ENCODE data around the gene SERPINB13. TPM values are rescaled to one million over a fixed set of nuclear protein-coding genes. Genes with fewer than 3 reads are reported as not detected.
A peak's percentile ranks its signal among the peaks of the same experiment; 100 is the strongest.

Gene SERPINB13, protein sequence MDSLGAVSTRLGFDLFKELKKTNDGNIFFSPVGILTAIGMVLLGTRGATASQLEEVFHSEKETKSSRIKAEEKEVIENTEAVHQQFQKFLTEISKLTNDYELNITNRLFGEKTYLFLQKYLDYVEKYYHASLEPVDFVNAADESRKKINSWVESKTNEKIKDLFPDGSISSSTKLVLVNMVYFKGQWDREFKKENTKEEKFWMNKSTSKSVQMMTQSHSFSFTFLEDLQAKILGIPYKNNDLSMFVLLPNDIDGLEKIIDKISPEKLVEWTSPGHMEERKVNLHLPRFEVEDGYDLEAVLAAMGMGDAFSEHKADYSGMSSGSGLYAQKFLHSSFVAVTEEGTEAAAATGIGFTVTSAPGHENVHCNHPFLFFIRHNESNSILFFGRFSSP
- not detected in 2 replicates for total RNA-seq (2014; rRNA removed; shearing (Covaris generic))
- not detected in 2 replicates for polyA plus RNA-seq (2015; cell fraction: cytosol; rRNA removed)
- not detected in 2 replicates for polyA plus RNA-seq (2015; cell fraction: nucleus; rRNA removed)

DNA sequence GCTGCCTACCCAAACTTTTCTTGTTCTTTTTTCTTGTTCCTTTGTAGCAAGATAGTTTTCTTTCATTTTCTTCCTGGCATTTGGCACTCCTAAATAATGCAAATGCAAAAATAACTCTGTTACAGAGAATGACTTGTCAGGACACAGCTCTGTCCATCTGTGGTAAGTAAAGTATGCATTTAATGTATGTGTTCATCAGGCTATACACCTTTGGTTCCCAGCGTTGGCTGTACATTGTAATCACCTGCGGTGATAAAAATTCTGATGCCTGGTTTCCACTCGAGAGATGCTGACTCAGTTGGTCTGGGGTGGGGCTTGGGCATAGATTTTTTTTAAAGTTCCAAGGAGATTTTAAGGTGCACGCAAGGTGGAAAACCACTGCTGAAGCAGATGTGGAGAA, at the start of gene SERPINB13:
Gene SERPINB13, plus strand, starts transcription at position 378 of the 400 bp plus-strand sequence. CDS start 1,325 bp downstream, outside the sequence.
- DNase-seq (ENCODE audit: low read depth): no peak

DNA sequence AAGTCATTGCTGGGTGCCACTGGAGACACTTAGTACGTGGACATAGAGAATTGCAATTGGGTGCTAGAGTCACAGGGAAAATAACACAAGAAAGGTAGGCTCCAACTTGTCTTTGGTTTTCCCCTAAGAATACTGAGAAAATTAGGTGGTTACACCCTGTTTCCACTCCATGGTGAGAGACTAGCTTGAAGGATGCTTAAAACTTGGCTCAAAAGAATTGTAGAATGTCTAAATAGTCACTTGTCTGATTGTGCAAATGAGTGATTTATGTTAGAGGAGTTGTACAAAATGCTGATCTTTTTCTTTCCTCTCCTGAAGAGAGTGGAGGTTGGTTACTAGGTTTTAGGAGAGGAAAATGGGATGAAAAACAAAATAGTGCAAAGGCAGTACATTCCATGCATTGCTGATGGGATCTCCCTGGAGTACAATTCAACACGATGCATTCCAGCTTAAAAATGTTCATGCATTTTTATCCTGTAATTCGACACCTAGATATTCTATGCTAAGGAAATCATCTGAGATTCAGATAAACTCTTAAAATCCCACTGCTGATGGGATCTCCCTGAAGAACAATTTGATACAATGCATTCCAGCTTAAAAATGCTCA, 47.1 kb upstream of the SERPINB13 start:
- peak; percentile 7 for DNase-seq (ENCODE audit: low read depth)

DNA sequence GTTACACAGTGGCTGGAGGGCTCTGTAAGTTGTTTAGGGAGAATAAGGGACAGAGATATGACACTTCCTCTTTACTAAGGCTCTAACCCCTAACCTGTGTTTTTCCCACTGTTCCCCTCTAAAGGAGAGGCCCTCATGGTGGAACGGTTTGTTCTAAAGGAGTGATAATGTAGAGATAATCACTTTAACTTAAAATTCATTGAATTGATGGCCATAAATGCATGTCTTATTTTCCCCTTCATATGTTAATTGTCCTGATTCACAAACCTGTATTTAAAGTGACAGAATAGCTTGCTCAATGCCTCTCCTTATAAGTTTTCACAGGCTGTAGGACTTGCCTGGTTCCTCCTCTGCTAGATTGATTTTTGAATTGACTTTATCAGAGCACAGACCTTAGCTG, 45.1 kb upstream of the SERPINB13 start, which contains the start of gene SERPINB12:
Gene SERPINB12, plus strand, starts transcription at position 301 of the 400 bp plus-strand sequence. CDS start 13,791 bp downstream, outside the sequence.
- DNase-seq (ENCODE audit: low read depth): no peak

DNA sequence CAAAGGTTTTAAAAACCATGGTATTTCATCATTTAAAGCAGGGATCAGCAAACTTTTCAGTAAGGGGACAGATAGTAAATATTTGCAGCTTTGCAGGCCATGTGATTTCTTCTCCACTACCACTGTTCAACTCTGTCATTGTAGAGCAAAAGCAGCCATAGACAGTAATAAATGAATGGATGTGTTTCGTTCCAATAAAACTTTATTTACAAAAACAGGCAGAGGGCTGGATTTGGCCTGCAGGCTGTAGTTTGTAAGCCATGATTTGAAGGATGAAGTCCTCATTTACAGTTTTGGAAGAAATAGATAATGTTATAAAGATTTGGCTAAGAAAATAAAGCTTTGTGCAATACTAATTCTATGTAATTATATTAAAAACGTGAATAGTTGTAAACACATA, 43.1 kb upstream of the SERPINB13 start:
- no peak for DNase-seq (ENCODE audit: low read depth)

DNA sequence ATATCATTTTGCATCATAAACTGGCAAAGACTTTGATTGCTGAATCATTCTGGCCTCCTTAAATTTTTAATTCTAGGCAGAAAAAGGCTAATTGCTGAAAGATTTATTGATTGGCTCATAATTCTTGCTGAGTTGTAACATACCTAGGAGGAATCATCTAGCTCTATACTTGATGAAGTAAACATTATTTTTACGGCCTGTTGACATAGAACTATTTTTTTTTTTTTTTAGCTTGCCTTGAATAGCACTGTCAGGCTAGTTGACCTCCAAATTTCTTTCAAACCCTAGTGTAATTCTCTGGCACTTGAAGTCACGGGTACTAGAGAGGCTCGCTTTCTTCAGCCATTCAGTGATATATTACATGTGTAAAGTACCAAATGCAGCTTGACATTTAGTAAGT, 42.1 kb upstream of the SERPINB13 start:
- no peak for DNase-seq (ENCODE audit: low read depth)

DNA sequence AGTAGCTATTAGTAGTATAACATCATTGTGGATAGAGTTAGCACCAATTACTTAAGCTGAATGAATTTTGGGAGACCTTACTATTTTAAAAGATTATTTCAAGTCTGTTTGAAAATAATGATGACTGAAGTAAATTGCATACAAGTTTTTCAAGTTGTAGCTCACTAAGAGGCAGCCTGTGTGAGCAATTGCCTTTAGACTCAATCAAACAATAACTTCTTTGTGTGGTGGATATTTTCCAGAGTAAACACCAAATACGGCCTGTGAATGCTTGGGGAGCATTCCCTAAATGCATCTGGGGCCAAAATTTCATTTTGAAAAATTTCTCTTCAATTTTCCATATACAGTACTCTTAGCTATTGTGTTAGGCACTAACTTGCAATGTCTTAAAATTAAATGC, 37.1 kb upstream of the SERPINB13 start:
- no peak for DNase-seq (ENCODE audit: low read depth)

DNA sequence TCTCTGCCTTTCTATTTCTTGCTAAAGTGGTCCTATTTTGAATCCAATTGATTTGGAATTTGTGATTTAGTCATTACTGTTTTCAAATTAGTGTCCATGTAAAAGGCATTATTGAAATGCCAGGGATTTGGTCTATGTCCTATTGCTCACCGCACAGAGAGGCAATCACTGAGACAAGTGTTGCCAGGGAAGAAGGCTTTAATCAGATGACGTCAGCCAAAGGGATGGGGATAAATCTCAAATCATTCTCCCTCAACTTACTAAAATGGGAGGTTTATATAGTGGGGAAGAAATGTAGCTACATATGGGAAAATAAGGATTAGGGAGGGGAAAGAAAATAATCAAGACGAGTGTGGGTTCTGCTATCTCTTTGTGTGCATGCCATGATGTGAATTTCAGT, 35.4 kb upstream of the SERPINB13 start:
- DNase-seq (ENCODE audit: low read depth): no peak

DNA sequence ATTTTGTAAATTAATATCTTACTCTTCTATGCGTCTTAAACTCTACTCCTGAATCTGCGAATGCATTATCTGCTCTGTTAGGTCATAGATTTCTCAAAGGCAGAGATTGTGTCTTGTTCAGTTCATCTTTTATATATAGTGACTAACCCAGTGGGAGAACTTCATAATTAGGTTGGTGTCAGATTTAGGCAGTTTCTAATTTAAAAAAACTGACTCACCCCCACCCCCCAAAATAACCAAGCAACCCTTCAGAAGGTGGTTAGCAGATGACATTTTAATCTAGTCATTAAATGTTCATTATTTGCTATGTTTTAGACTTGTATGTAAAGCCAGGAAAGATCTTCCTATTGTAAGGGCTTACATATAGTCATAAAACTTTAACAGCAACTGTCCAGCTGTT, 34.6 kb upstream of the SERPINB13 start:
- DNase-seq (ENCODE audit: low read depth): no peak

DNA sequence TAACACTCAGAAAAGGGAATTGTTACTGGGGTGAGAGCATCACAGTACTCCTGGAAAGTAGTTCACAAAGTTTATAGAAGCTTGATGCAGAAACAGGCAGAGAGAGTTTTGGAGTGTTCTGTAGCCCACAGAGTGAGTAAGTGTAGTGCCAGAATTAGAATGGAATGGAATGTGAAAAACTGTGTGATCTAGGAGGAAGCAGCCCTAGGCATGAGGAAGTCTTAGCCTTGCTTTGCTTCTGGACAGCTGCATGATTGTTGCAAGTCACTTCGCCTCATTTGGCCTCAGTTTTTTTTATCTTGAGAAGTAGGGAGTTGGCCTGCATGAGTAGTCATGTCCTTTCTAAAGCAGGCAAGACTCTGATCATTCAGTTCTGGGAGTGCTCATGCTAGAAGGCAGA, 34.1 kb upstream of the SERPINB13 start:
- peak; percentile 83 for DNase-seq (ENCODE audit: low read depth)

DNA sequence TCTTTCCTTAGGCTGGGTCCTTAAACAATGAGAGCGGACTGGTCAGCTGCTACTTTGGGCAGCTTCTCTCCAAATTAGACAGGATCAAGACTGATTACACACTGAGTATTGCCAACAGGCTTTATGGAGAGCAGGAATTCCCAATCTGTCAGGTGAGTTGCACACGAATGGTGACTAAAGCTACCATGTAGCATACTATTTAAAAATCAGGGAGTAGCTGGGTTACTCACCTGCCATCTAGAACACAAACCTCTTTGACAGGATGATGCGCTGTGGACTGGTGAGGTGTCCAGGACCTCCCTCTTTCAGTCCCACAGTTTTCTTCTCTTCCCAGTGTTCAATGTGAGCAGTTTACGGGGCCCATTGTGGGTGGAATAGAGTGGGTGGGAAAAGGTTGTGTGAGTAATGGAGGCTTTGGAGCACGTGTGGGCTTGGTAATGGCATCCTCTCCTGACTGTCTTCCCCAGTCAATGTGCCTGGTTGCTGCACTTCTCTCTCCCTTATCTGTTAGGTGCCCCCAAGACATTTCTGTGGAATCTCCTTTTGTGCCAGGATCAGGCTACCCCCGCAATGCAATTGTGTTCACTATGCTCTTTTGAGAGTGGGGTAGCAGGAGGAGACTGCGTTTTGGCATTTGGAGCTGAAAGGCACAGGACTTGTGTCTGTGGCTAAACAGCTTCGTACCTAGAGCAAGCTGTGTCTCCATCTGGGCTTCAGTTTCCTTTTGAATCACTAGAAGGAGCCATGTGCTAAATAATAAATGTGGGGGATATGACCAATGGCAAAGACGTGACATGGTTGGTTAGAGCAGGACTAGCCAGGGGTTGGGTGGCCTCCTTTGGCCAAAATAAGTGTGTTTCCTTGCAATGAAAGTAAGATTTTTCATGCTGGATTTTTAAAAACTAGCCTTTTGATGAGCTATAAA, 27.3 kb upstream of the SERPINB13 start:
- no peak for DNase-seq (ENCODE audit: low read depth)

DNA sequence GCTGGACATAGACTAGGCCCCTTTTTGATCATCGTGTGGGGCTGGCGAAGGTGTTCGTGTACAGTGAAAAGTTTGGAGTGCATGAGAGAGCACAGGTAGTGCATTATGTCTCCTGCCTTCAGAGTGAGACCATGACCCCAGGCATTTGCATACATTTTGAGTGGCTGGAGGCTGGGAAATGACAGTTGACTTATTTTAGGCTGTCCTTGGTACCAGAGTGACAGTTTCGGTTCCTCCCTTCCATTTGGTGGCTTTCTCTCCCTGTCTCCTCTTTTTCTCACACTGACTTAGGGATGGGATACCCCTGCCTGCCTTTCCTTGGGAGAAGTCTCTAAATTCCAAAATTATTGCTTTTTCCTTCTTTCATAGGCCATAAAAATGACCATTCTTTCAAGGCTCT, 24.9 kb upstream of the SERPINB13 start:
- no peak for DNase-seq (ENCODE audit: low read depth)

DNA sequence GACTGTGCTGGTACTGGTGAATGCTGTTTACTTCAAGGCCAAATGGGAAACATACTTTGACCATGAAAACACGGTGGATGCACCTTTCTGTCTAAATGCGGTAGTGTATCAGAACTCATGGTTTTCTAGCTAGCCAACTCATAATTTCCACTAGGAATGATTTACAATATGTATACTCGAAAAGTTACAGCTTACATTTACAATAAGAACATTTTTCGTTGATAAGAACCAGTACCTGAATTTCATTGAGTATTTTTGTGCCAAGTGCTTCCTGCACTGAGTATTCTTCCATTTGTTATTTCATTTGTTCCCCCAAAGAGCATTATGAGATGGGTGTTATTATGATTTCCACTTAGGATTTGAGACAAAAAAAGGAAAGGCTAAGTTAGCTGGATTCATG, 23.1 kb upstream of the SERPINB13 start:
- DNase-seq (ENCODE audit: low read depth): no peak

DNA sequence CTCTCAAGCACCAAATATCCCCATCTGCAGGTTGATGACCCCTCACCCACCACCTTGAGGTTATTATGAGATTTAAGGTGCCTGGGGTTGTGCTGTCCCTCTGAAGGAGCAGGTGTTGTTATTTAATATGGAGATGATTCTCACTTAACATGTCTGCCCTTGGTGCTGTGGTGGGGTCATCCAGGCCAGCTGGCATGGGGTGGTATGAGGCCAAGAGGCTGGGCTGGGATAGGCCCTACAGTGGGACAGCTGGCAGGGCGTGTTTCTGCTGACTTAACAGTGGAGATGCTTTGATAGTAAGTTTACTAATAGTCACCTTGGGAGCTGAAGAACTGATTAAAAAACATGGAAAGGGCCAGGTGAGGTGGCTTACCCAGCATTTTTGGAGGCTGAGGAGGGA, 22.6 kb upstream of the SERPINB13 start:
- no peak for DNase-seq (ENCODE audit: low read depth)

DNA sequence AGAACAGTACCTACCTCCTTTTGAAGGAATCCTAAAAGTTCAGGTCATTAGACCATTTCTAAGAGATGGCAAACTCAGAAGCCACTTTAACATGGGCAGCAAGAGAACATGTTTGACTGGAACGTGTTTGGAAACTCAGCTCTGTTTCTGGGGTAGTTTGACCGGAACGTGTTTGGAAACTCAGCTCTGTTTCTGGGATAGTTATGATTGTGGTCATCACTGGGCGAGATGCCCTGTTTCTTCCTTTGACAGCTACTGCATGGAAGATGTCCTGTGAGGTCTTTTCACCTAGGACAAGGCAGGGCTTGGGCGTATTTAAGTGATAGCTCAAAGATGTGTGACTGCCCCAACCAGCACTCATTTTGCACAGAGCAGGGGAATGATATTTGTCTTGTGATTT, 19.9 kb upstream of the SERPINB13 start:
- no peak for DNase-seq (ENCODE audit: low read depth)

DNA sequence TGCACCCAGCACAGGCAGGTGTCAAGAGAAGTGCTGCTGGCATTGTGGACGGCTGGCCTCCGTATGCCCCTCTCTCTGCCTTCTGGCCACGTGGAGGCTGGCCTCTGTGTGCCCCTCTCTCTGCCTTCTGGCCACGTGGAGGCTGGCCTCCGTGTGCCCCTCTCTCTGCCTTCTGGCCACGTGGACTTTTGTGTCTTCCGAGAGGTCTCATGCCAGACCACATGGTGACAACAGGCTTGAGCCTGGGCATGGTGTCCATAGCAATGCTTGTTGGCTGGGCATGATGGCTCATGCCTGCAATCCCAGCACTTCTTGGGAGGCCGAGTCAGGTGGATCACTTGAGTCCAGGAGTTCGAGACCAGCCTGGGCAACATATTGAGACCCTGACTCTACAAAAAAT, 19.3 kb upstream of the SERPINB13 start:
- no peak for DNase-seq (ENCODE audit: low read depth)

DNA sequence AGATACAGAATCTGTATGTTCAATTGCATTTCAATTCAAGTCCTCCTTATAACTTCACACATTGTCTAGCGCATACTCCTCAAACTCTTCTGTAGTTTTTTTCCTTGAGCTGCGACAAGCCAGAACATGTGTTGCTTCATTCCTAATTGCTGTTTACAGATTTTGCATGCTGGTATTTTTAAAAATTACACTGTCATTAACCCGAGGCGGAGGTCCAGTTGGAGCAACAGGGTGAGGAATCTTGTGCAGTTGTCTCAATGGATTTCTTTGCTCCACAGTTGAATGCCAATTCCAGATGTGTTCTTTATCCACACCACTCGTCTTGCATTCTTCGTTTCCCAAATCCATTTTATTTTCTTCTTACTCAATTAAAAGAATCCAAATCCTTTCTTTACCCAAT, 16.4 kb upstream of the SERPINB13 start:
- DNase-seq (ENCODE audit: low read depth): no peak

DNA sequence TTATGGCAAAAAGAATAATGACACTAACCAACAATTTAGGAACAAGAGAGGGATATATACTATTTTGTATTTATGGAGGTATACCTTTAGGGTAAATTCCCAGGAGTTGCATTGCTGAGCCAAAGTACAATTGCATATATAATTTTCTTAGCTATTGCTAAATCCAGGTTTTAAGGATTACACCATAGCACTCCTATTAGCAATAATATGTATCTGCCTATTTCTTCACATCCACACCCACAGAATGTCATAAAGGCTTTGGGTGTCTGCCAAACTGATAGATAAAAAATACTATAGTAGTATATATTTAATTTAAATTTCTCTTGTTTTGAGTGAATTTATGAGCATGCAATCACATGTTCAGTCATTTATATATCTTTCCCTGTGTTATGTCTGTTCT, 11.5 kb upstream of the SERPINB13 start:
- no peak for DNase-seq (ENCODE audit: low read depth)

DNA sequence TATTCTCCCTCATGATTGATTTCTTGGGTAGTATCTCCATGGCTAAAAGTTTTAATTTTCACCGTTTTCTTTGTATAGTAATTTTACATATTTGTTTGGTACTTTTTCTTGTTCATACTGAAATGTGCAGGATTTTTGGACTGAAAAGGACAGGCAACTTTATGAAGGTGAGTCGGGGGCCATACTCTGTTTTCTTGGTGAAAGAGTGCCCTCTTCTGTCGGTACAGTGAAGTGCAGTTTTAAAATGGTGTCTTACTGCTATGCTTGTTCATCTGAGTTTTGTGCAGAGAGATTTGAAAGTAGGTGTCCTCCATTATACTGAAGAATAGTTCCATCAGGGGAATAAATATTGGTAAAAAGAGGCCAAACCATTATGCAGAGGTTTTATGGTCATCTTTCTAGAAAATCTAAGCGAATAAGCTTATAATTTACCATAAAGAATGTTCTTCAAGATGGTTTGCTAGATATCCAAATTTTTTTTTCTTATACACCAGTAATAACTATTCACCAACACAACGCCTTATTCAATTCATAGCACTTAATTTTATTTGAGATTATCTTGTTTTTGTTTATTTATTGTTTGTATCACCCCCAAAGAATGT, 8.7 kb upstream of the SERPINB13 start:
- DNase-seq (ENCODE audit: low read depth): peak; percentile 65

DNA sequence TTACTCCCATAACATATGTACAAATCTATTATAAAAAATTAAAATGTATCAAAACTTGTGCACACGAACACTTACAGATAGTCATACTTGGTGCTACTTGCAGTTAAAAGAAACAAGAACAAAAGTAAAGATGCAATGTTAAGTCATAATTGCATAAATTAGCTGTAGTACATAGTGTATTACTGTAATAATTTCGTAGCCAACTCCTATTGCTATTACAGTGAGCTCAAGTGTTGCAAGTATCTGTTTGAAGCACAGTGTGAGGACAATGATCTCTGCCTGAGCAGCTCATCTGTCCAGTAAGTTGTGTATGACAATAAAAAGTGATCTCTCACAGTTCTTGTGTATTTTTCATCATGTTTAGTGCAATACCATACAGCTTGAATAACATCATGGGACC, 7.5 kb upstream of the SERPINB13 start:
- no peak for DNase-seq (ENCODE audit: low read depth)

DNA sequence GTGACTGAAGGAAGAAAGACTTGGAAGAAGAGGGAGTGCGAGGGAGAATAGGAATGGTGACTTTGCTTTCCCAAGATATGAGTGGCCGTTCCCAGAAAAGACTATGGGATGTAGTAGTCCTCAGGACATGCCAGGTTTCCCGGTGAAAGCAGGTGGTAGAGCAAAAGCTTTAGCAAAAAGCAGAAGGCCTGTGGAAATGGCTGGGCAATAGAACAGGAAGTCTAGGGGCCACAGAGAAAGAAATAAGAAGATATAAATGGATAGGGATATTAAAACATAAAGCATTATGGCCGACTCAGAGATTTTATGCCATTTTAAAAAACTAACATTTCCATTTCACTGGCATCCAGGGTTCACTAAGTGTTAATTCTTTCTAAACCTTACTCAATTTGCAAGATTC, 1.2 kb upstream of the SERPINB13 start:
- DNase-seq (ENCODE audit: low read depth): no peak

DNA sequence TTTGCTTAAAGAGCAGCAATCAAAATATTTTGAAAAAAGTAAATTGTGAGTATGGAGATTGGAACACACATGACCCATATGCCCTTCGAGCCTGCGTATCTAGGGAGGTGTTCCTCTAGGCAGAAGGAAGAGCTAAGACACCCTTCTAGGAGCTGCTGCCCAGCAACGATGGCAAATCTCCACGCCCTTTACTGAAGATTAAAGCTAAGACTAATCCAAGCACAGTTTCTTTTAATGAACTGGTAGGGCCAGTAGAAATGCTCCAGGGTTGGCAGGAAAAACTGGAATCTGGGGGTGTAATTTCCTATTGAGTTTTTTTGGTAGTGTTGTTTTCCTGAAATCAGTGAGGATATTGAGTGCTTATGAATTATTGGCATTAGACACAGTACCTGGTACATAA, 712 bp upstream of the SERPINB13 start:
- DNase-seq (ENCODE audit: low read depth): no peak
